BLaER1 (cell line): ENCODE measurements around the gene WFDC2.
A peak's percentile ranks its signal among the peaks of the same experiment; 100 is the strongest.

ENCODE experiments used
- H3K27ac ChIP-seq: shearing (Covaris generic); formaldehyde crosslinking; 2 replicates; pipeline ENCODE4 v1.8.1; 2022
- H3K27me3 ChIP-seq: shearing (Covaris generic); formaldehyde crosslinking; 2 replicates; pipeline ENCODE4 v1.8.1; 2022
- H3K36me3 ChIP-seq: shearing (Covaris generic); formaldehyde crosslinking; 2 replicates; pipeline ENCODE4 v1.8.1; 2022
- H3K4me1 ChIP-seq: shearing (Covaris generic); formaldehyde crosslinking; 2 replicates; pipeline ENCODE4 v1.8.1; 2022
- H3K4me2 ChIP-seq: shearing (Covaris generic); formaldehyde crosslinking; 2 replicates; pipeline ENCODE4 v1.8.1; 2022
- H3K4me3 ChIP-seq: shearing (Covaris generic); formaldehyde crosslinking; 2 replicates; pipeline ENCODE4 v1.8.1; 2022
- H3K9ac ChIP-seq: shearing (Covaris generic); formaldehyde crosslinking; 2 replicates; pipeline ENCODE4 v1.8.1; 2022
- H3K9me3 ChIP-seq: shearing (Covaris generic); formaldehyde crosslinking; 2 replicates; pipeline ENCODE4 v1.8.1; 2022
- H4K20me1 ChIP-seq: shearing (Covaris generic); formaldehyde crosslinking; 2 replicates; pipeline ENCODE4 v1.8.1; 2022
- Cebpa-rat ChIP-seq: shearing (Covaris generic); IDR thresholded peaks from 2 replicates; pipeline ENCODE4 v1.8.1; 2022

The WFDC2 gene

DNA sequence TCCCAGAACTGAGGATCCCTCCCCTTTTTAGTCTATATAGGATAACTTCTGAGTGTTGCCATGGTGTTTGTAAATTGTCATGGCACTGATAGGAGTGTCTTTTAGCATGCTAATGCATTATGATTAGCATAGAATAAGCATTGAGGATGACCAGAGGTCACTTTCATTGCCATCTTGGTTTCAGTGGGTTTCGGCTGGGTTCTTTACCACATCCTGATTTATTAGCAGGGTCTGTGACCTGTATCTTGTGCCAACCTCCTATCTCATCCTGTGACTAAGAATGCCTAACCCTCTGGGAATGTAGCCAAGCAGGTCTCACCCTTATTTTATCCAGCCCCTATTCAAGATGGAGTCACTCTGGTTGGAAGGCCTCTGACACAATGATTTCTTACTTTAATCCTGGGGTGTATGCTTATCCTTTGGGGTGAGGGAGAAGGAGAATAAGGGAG, 19.6 kb downstream of the WFDC2 start:
- no peaks in the 10 kb centered on the region for H3K4me1 ChIP-seq
- H3K4me3 ChIP-seq, result no peak overlapping the region
- H3K9me3 ChIP-seq, result no peaks in the 10 kb centered on the region
- no peak overlapping the region for H3K27ac ChIP-seq
- H3K36me3 ChIP-seq, result no peaks in the 10 kb centered on the region
- no peaks in the 10 kb centered on the region for H4K20me1 ChIP-seq
- H3K9ac ChIP-seq, result no peak overlapping the region
- no peak overlapping the region for H3K4me2 ChIP-seq
- no peaks in the 10 kb centered on the region for H3K27me3 ChIP-seq
- no peak for TF ChIP-seq Cebpa-rat

DNA sequence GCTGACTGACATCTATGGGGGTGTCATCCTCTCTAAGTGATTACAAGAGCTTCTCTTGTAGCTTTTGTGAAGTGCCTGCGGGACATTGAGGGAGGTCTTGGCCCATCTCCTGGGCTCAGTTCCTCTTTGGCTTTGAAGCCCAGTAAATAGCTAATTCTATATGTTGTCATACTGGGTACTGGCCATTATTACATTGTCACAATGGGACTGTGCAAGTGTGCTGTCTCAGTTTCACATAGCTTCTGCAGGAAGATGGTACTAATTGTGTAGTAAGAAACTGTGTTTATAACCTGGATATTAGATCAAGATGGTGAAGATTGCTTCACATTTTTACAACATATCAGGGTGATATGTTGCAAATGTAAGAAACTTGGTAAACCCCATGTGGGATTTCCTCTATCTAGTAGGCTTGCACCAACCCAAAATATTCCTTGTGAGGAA, 26.0 kb downstream of the WFDC2 start:
- Histone ChIP-seq H3K9me3 (no peaks in the 10 kb centered on the region), H3K4me2 (no peak overlapping the region), H3K27ac (no peak overlapping the region), H3K36me3 (no peaks in the 10 kb centered on the region), H4K20me1 (no peaks in the 10 kb centered on the region), H3K27me3 (no peaks in the 10 kb centered on the region), H3K9ac (no peak overlapping the region), H3K4me1 (peaks cover 24% of the 10 kb centered on the region), H3K4me3 (no peak overlapping the region)
- no peak for TF ChIP-seq Cebpa-rat

DNA sequence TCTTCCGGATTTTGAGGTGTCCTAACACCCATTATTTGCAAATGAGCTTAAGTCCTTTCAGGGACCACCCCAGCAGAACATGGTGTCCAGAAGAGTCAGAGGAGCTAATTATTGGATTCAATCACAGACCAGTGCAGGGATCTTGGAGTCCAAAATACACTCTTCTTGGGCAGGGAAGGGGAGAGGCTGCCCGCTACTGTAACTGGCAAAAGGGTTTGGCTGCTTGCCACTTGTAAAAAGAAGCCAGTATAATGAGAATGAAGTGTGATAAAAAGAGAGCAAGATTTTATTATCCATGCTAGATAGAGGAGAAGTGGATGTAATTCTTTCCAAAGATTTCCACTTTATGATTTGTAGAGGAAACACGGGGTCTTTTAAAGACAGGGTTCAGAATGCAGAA, 26.6 kb downstream of the WFDC2 start:
- no peak overlapping the region for H3K4me2 ChIP-seq
- H3K4me1 ChIP-seq, result peaks cover 24% of the 10 kb centered on the region
- no peaks in the 10 kb centered on the region for H4K20me1 ChIP-seq
- no peaks in the 10 kb centered on the region for H3K36me3 ChIP-seq
- no peak overlapping the region for H3K4me3 ChIP-seq
- TF ChIP-seq Cebpa-rat, result no peak
- no peaks in the 10 kb centered on the region for H3K27me3 ChIP-seq
- no peak overlapping the region for H3K9ac ChIP-seq
- no peaks in the 10 kb centered on the region for H3K9me3 ChIP-seq
- H3K27ac ChIP-seq, result no peak overlapping the region

DNA sequence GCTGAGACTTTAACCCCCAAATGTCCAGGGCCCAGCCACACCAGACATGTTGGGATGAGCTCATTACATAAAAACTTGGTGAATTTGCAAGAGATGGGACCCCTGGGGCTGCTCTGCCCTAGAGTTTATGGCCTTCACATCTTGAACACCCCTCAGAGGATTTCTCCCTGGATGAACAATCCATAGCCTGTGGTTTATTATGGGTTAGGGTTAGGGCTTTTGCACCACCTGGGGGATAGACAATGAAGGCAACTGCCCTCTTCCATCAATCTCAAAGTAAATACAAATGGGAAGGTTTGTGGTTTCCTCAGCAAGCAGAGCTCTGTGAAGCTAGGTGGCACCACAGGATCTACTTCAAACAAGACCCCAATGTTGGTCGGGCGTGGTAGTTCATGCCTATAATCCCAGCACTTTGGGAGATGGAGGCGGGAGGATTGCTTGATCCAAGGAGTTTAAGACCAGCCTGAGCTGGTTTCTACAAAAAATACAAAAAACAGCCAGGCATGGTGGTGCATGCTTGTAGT, 28.5 kb downstream of the WFDC2 start:
- H3K4me1 ChIP-seq, result peaks cover 24% of the 10 kb centered on the region
- H3K4me2 ChIP-seq, result peak overlapping the region; percentile 19
- no peak overlapping the region for H3K4me3 ChIP-seq
- no peaks in the 10 kb centered on the region for H3K9me3 ChIP-seq
- no peaks in the 10 kb centered on the region for H3K27me3 ChIP-seq
- no peaks in the 10 kb centered on the region for H3K36me3 ChIP-seq
- H3K9ac ChIP-seq, result no peak overlapping the region
- H4K20me1 ChIP-seq, result no peaks in the 10 kb centered on the region
- no peak for TF ChIP-seq Cebpa-rat
- no peak overlapping the region for H3K27ac ChIP-seq

DNA sequence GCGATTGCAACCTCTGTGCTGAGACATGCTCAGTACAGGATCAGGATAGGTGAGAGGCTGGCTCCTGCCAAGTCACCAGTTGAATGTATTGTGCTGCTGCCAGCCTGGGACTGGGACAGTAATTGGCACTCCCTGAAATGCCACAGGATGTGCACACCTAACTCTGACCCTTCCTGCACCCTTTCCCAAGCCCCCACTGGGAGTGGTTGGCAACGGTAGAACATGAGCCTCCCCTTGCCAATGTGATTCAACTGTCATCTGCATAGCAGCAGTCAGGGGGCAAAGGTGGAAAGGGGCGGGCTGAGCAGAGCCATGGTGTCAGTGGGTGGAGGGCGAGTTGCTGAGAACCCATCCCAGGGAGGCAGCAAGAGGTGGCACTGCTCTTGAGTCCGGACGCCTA, 30.5 kb downstream of the WFDC2 start:
- no peak overlapping the region for H3K9ac ChIP-seq
- H3K4me3 ChIP-seq, result no peak overlapping the region
- H4K20me1 ChIP-seq, result no peaks in the 10 kb centered on the region
- H3K4me2 ChIP-seq, result 0 out of 2 replicates have a peak overlapping the region, but pooled peaks have one; percentile 19
- no peaks in the 10 kb centered on the region for H3K36me3 ChIP-seq
- no peaks in the 10 kb centered on the region for H3K9me3 ChIP-seq
- H3K4me1 ChIP-seq, result peaks cover 24% of the 10 kb centered on the region
- TF ChIP-seq Cebpa-rat, result no peak
- no peaks in the 10 kb centered on the region for H3K27me3 ChIP-seq
- no peak overlapping the region for H3K27ac ChIP-seq

DNA sequence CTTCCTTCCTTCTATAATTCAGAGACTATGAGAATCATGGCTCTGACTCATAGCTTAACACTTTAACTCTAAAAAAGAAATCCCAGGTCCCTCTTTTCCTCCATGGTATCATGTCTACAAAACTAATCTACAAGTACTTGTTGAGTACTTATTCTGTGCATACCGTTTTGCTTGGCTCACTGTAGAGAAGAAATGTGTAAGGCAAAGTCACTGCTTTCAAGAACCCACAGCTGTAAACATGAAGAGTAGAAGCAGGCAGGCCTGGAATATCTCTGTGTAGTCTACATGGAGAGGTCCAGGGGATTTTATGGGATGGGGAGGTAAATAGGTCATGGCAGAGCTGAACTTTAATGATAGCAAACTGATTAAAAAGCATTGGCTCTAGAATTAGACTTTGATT, 32.0 kb downstream of the WFDC2 start:
- no peak for TF ChIP-seq Cebpa-rat

DNA sequence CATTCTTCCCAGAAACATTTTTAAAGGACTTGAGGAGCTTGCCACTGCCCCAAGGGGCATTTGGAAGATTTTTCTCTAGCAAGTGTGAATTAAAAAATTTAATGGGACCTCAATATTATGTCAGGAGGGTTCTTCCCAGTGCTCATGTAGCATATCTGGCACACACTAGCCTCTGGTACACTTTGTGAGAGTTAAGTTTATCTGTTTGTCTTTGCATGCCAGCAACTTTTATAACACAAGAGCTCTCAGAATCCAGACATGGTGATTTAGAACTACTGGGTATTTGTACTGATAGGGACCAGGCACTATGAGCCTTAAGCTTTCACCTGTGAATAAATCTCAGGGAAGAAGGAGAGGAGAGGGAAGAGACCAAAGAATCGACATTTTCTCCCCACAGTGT, 33.0 kb downstream of the WFDC2 start:
- TF ChIP-seq Cebpa-rat, result no peak
- Histone ChIP-seq H3K9me3 (no peaks in the 10 kb centered on the region), H3K27ac (no peak overlapping the region), H3K4me2 (no peak overlapping the region), H3K36me3 (no peaks in the 10 kb centered on the region), H3K4me1 (peaks cover 24% of the 10 kb centered on the region), H3K27me3 (no peaks in the 10 kb centered on the region), H3K4me3 (no peak overlapping the region), H4K20me1 (no peaks in the 10 kb centered on the region), H3K9ac (no peak overlapping the region)

More for the DNA sequence above, 32.0 kb downstream of the WFDC2 start:
- H3K27ac ChIP-seq, result no peak overlapping the region
- H3K27me3 ChIP-seq, result no peaks in the 10 kb centered on the region
- H3K4me1 ChIP-seq, result peaks cover 24% of the 10 kb centered on the region
- no peak overlapping the region for H3K9ac ChIP-seq
- no peak overlapping the region for H3K4me3 ChIP-seq
- no peaks in the 10 kb centered on the region for H4K20me1 ChIP-seq
- no peaks in the 10 kb centered on the region for H3K36me3 ChIP-seq
- H3K4me2 ChIP-seq, result no peak overlapping the region
- no peaks in the 10 kb centered on the region for H3K9me3 ChIP-seq

DNA sequence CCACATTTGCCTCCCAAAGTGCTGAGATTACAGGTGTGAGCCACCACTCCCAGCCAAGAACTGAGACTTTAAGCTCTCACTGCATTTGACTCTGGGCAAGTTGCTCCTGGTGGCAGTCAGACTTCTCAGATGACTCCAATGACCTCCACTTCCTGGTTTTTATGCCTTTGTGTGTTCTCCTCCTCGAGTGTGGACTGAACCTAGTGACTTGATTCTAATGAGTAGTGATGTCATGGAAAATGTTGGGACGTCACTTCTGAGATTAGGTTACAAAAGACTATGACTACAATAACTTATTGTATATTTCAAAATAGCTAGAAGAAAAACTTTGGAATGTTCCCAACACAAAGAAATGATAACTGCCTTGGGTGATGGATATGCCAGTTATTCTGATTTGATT, 33.9 kb downstream of the WFDC2 start:
- no peaks in the 10 kb centered on the region for H3K9me3 ChIP-seq
- peaks cover 15% of the 10 kb centered on the region for H3K4me1 ChIP-seq
- TF ChIP-seq Cebpa-rat, result no peak
- H3K27ac ChIP-seq, result no peak overlapping the region
- H3K36me3 ChIP-seq, result no peaks in the 10 kb centered on the region
- H3K27me3 ChIP-seq, result no peaks in the 10 kb centered on the region
- no peak overlapping the region for H3K4me2 ChIP-seq
- H3K9ac ChIP-seq, result no peak overlapping the region
- no peak overlapping the region for H3K4me3 ChIP-seq
- H4K20me1 ChIP-seq, result no peaks in the 10 kb centered on the region

DNA sequence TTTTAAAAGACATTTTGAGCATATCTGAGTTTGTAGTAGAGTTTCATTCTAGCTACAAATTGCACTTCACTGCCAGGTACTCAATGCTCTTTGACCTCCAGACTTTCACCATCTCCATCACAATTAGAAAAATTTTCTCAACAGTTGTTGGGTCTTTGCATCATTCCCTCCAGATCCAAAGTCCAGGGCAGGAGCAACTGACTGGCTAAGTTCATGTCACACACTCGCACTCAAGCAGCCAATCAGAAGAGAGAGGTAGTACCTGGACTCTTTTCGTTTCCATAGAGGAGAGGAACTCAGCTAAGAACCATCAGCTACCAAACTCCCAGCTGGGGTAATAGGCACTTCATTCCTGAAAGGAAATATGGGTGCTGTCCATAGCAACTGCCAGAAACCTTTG, 36.8 kb downstream of the WFDC2 start:
- no peak for TF ChIP-seq Cebpa-rat
- no peaks in the 10 kb centered on the region for H3K4me1 ChIP-seq
- no peaks in the 10 kb centered on the region for H3K9me3 ChIP-seq
- H3K36me3 ChIP-seq, result no peaks in the 10 kb centered on the region
- no peak overlapping the region for H3K27ac ChIP-seq
- H3K4me2 ChIP-seq, result no peak overlapping the region
- no peak overlapping the region for H3K4me3 ChIP-seq
- no peaks in the 10 kb centered on the region for H3K27me3 ChIP-seq
- H3K9ac ChIP-seq, result no peak overlapping the region
- no peaks in the 10 kb centered on the region for H4K20me1 ChIP-seq

DNA sequence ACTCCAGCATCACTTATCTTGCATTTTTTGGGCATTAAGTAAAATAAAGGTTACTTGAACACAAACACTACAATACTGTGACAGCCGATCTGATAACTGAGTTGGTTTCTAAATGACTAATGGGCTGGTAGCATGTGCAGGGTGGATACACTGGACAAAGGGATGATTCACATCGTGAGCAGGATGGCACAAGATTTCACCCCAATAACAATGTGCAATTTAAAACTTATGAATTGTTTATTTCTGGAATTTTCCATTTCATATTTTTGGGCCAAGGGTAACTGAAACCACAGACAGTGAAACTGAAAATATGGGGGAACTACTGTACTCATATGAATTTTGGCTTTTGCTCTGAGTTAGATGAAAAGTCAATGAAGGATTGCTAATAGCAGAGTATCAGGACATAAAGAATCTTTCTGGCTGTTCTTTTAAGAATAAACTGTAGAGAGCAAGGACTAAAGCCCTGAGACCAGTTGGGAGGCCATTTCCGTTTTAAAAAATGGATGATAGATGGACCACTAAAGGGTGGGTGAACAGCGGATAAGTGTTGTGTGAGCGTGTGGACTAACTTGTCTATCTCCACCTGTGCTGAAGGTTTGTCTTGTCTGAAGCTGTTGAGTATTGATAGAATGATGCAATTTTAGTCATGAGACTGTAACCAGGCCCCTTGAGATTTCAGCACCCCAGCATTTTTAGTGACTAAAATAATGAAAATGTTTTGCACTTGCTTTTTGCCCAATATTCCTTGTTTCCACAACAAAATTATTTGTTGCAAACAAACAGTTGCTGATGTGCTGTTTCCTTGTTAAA, 37.7 kb downstream of the WFDC2 start:
- no peaks in the 10 kb centered on the region for H3K4me1 ChIP-seq
- no peak overlapping the region for H3K4me2 ChIP-seq
- TF ChIP-seq Cebpa-rat, result no peak
- no peaks in the 10 kb centered on the region for H3K9me3 ChIP-seq
- H3K27me3 ChIP-seq, result no peaks in the 10 kb centered on the region
- no peak overlapping the region for H3K27ac ChIP-seq
- H4K20me1 ChIP-seq, result no peaks in the 10 kb centered on the region
- H3K36me3 ChIP-seq, result no peaks in the 10 kb centered on the region
- no peak overlapping the region for H3K9ac ChIP-seq
- no peak overlapping the region for H3K4me3 ChIP-seq
